GM10248 (cell line): ENCODE measurements around the gene CNTN4.

Experiments
- CTCF ChIA-PET: fragments of 300-600 bp; sonication (Branson Sonifier 250); formaldehyde crosslinking; extraction: SDS; loops from one replicate; lab custom pipeline; 2021; ENCODE audit warnings: antibody characterized with exemption; lab: Yijun Ruan, JAX
- POLR2A ChIA-PET: fragments of 350-650 bp; sonication (Branson Sonifier 250); formaldehyde crosslinking; extraction: SDS; loops from one replicate; lab custom pipeline; 2020; ENCODE audit warnings: antibody characterized with exemption; lab: Yijun Ruan, JAX
- DNase-seq: peaks from one replicate; pipeline ENCODE4 v3.0.0; 2012; ENCODE audit errors: extremely low spot score
- TF ChIP-seq, protein P1 (sequence below): IDR thresholded peaks from 2 replicates; pipeline ENCODE4 v1.5.1; 2012; ENCODE audit warnings: mild to moderate bottlenecking, low read depth; ENCODE audit errors: extremely low read depth, missing control alignments, control extremely low read depth

CNTN4 gene

DNA sequence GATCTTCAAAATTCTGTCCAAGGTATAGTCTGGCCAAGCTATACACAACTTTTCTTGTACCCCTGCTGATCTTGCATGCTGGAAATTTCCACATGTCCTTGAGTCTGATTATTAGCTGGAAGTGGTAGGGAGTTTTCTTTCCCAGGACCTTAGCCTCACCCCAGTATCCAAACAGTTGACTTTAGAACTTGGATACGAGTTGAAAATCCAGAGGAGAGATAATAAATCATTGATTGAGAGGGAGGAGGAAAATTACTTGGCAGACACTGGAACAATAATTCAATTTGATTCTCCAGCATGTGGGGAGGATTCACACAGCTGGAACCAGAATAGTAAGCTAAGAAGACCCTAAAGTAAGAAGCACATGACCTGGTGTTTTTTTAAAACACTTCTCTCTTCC, 895.1 kb downstream of the CNTN4 start:
- CTCF ChIA-PET = interaction anchor here (1.3 kb wide), 1 partner anchor 9 kb away, joined by 3 read pairs; no protein-coding TSS in a partner anchor
- no peak for DNase-seq
- POLR2A ChIA-PET = no interaction called here
- TF ChIP-seq, protein P1, sequence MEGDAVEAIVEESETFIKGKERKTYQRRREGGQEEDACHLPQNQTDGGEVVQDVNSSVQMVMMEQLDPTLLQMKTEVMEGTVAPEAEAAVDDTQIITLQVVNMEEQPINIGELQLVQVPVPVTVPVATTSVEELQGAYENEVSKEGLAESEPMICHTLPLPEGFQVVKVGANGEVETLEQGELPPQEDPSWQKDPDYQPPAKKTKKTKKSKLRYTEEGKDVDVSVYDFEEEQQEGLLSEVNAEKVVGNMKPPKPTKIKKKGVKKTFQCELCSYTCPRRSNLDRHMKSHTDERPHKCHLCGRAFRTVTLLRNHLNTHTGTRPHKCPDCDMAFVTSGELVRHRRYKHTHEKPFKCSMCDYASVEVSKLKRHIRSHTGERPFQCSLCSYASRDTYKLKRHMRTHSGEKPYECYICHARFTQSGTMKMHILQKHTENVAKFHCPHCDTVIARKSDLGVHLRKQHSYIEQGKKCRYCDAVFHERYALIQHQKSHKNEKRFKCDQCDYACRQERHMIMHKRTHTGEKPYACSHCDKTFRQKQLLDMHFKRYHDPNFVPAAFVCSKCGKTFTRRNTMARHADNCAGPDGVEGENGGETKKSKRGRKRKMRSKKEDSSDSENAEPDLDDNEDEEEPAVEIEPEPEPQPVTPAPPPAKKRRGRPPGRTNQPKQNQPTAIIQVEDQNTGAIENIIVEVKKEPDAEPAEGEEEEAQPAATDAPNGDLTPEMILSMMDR = no peak

DNA sequence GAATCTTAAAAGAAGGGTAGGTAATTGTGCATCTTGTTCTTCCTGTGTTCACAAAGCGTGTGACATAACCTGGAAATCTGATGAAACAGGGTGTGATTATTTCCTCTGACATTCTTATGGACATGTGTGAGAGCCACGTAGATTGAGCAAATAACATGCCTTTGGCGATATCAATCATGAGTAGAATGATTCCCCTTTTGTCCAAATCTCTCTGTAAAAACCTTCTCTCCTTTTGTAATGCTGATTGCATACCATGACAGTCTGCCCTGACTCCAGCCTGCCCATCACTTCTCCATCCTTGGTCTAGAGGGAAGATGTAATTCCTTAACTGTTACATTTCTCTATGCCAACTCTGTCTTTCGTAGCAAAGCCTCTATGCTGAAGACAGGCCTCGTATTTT, 896.5 kb downstream of the CNTN4 start:
- ChIA-PET CTCF (no interaction called here), POLR2A (no interaction called here)
- DNase-seq = no peak
- TF ChIP-seq, protein P1 = no peak

DNA sequence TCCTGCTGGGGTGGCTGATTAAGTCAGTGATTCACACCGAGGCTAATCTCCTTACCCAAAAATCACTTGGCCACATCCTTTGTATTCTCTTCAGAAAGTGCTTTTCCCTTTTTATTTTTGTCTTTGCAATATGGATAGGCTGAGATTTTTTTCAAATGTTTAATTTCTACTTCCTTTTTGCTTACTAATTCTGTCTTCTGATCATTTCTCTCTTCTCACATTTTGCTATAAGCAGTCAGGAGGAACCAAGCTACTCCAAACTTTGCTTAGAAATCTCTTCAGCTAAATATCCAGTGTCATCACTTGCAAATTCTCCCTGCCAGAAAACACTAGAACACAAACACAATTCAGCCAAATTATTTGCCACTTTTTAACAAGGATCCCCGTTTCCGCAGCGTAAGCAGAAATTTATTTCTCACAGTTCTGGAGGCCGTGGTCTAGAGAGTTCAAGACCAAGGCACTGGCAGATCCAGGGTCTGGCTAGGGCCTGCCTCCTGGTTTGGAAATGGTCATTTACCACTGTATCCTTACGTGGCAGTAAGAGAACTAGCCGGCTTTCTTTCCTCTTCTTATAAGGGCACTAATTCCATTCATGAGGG, 906.6 kb downstream of the CNTN4 start:
- ChIA-PET CTCF (interaction anchor here (1.4 kb wide), 1 partner anchor 9 kb away, joined by 4 read pairs; no protein-coding TSS in a partner anchor), POLR2A (no interaction called here)
- TF ChIP-seq, protein P1 = no peak
- no peak for DNase-seq

DNA sequence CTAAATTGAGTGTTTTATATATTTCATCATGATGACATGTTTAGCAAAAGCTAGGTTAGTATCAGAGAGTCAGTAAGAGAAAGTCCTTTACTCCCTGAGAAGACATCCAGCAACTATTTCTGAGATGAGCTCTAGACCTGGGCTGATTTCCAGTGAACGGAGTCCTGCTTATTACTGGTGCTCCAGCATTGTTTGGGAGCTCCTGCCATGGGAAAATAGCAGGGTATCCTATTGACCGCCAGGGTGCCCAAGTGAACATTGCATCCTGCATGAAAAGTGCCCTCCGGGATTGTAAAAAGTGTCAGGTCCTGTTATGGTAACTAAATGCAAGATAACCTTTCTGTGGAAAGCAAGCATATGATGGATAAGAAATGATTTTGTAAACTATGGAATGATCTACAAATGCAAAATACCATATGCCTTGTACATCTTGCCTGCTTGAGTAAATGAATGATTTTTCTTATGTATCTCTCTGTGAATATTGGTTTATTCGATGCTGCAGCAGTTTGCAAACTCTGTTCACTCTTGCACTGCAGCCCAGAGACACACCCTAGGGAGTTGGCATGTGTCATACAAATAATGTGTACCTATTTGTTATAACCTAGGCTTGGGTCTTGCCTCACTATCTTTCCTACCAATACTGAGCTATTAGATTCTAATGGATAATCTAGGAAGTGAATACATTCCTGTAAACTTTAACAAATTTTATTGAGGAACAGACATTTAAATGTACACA, 914.8 kb downstream of the CNTN4 start:
- ChIA-PET POLR2A (no interaction called here), CTCF (interaction anchor here (0.9 to 2.7 kb wide), 3 partner anchors 9 to 12 kb away, joined by 3 to 13 read pairs (median 3); no protein-coding TSS in a partner anchor)
- no peak for DNase-seq
- TF ChIP-seq, protein P1 = no peak

DNA sequence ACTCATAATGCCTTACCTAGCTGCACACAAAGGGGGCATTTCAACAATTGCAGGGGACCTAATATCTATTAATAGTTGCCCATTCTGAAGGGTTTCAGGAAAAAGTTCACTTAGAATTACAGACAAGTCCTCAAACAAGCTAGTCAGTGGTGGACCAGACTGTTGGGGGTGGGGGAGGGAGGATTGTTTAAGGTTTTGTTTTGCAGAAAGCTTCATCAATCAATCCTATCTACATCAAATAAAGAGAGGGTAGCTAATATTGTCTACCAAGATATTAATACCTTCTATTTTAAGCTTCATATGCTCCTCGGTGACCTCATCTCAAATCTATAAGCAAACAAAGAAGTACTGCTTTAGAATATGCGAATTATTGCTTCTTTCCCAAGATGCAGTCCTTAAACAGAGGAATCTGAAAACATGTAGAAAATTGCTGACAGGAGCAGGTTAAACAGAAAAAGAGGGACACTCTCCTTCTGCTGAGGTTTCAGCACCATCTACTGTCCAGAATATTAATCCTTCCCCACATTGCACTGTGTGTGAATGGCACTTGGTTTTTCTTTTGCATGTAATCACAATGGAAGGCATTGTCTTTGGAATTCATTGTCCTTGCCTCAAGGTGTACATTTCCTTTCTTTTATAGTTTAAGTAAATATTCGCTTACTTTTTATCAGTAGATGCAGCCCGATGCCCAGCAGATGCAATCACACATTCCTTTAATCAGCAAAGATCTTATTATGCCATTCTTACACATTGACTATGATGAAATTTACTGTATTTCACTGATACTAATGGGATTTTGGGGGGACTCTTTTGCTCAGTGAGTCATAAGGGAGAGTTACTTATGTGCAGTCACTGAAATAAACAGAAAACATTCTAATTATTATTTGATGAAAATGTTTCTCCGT, 916.8 kb downstream of the CNTN4 start:
- ChIA-PET POLR2A (no interaction called here), CTCF (interaction anchor here (0.8 to 1.5 kb wide), 3 partner anchors 9 to 14 kb away, joined by 3 to 4 read pairs (median 3); no protein-coding TSS in a partner anchor)
- no peak for DNase-seq
- TF ChIP-seq, protein P1 = peak; percentile 50

DNA sequence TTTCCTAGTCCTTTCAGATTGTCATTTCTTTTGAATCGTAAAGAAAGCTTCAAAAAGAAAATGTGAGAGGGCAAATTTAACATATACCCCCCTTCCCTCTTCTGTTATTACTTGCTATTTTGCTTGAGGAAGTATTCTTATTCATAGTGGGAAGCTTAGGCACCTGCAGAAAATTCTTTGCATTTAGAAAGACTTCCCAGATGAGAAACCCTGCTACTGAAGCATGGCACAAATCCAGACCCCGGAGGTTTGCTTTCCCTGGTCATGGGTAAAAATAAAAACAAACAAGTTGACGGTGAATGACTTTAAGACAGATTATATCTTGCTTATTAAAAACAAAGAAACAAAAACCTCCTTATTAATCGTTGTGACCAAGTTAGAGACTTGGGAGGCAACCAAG, 917.6 kb downstream of the CNTN4 start:
- ChIA-PET POLR2A (no interaction called here), CTCF (interaction anchor here (1.5 kb wide), 1 partner anchor 12 kb away, joined by 4 read pairs; no protein-coding TSS in a partner anchor)
- TF ChIP-seq, protein P1 = no peak
- no peak for DNase-seq
